NCI-H1105 treated with DMSO at 0.1 percent for 48 hours (cell line): Measurements from ENCODE around the gene L3MBTL1.

Experiments
- DNase-seq: peaks from one replicate; lab custom pipeline; 2025; lab: John Stamatoyannopoulos, UW

The L3MBTL1 gene

GRCh38 chr20:43590036-43590391 is 82.5 kb downstream of the L3MBTL1 start:
- peak; percentile 56 for DNase-seq

GRCh38 chr20:43590392-43591303 is 83.2 kb downstream of the L3MBTL1 start, which contains the start of gene IFT52:
Gene IFT52 (plus strand): TSS chr20:43590937. CDS start chr20:43594699, 3,762 bp downstream.
- DNase-seq: peak; percentile 96
